H9 (cell line): ENCODE measurements around the gene SLAMF6. TPM values are rescaled to one million over a fixed set of nuclear protein-coding genes. Genes with fewer than 3 reads are reported as not detected.

Experiments
- DNase-seq: peaks from one replicate; pipeline ENCODE4 v3.0.0-alpha.2; 2017
- H2AFZ ChIP-seq: one replicate; pipeline ENCODE4 v1.6.1; 2013; ENCODE audit warnings: mild to moderate bottlenecking, low read length, control low read depth, moderate library complexity
- H2AK5ac ChIP-seq: 2 replicates; pipeline ENCODE4 v1.6.1; 2013; ENCODE audit warnings: low read length, control low read depth, mixed read lengths; ENCODE audit not compliant: insufficient read length
- H2BK120ac ChIP-seq: one replicate; pipeline ENCODE4 v1.6.1; 2013; ENCODE audit warnings: low read depth, mild to moderate bottlenecking, low read length, control low read depth, inconsistent platforms; ENCODE audit not compliant: poor library complexity, severe bottlenecking
- H2BK12ac ChIP-seq: 2 replicates; pipeline ENCODE4 v1.6.1; 2013; ENCODE audit warnings: low read length, control low read depth, mixed read lengths, low read depth; ENCODE audit not compliant: insufficient read length
- H2BK15ac ChIP-seq: 2 replicates; pipeline ENCODE4 v1.6.1; 2013; ENCODE audit warnings: low read depth, low read length, control low read depth
- H2BK20ac ChIP-seq: one replicate; pipeline ENCODE4 v1.6.1; 2013; ENCODE audit warnings: low read depth, mild to moderate bottlenecking, low read length, control low read depth, inconsistent platforms; ENCODE audit not compliant: poor library complexity, severe bottlenecking
- H2BK5ac ChIP-seq: 2 replicates; pipeline ENCODE4 v1.6.1; 2013; ENCODE audit warnings: low read length, control low read depth, mixed read lengths; ENCODE audit not compliant: insufficient read length
- H3K14ac ChIP-seq: 2 replicates; pipeline ENCODE4 v1.6.1; 2013; ENCODE audit warnings: low read length, control low read depth; ENCODE audit not compliant: insufficient read depth
- H3K18ac ChIP-seq: 2 replicates; pipeline ENCODE4 v1.6.1; 2013; ENCODE audit warnings: low read depth, mild to moderate bottlenecking, mixed read lengths, low read length, control low read depth; ENCODE audit not compliant: insufficient read length
- H3K23ac ChIP-seq: 2 replicates; pipeline ENCODE4 v1.6.1; 2013; ENCODE audit warnings: low read length, control low read depth, mixed read lengths, low read depth; ENCODE audit not compliant: insufficient read length
- H3K23me2 ChIP-seq: 2 replicates; pipeline ENCODE4 v1.6.1; 2013; ENCODE audit warnings: low read depth, mild to moderate bottlenecking, mixed read lengths, low read length, control low read depth; ENCODE audit not compliant: insufficient read length, poor library complexity, severe bottlenecking
- H3K27ac ChIP-seq: 2 replicates; pipeline ENCODE4 v1.5.1; 2013; ENCODE audit warnings: low read length, control low read depth, mixed read lengths, low read depth; ENCODE audit not compliant: insufficient read length
- H3K27me3 ChIP-seq: 2 replicates; pipeline ENCODE4 v1.6.1; 2013; ENCODE audit warnings: low read length, control low read depth, inconsistent platforms; ENCODE audit not compliant: insufficient read depth
- H3K4ac ChIP-seq: 2 replicates; pipeline ENCODE4 v1.6.1; 2013; ENCODE audit warnings: low read depth, mild to moderate bottlenecking, control low read depth, inconsistent platforms, low read length, moderate library complexity
- H3K4me1 ChIP-seq: 2 replicates; pipeline ENCODE4 v1.6.1; 2013; ENCODE audit warnings: low read length, control low read depth, inconsistent platforms; ENCODE audit not compliant: insufficient read depth
- H3K4me2 ChIP-seq: 2 replicates; pipeline ENCODE4 v1.6.1; 2013; ENCODE audit warnings: low read length, control low read depth, mixed read lengths; ENCODE audit not compliant: insufficient read length, insufficient read depth
- H3K56ac ChIP-seq: 2 replicates; pipeline ENCODE4 v1.6.1; 2013; ENCODE audit warnings: low read depth, mild to moderate bottlenecking, mixed read lengths, low read length, control low read depth; ENCODE audit not compliant: insufficient read length
- H3K79me1 ChIP-seq: 2 replicates; pipeline ENCODE4 v1.6.1; 2013; ENCODE audit warnings: low read depth, mild to moderate bottlenecking, moderate library complexity, low read length, control low read depth, inconsistent platforms; ENCODE audit not compliant: insufficient read depth, poor library complexity, severe bottlenecking
- H3K79me2 ChIP-seq: 2 replicates; pipeline ENCODE4 v1.6.1; 2013; ENCODE audit warnings: low read length, control low read depth, inconsistent platforms; ENCODE audit not compliant: insufficient read depth
- H3K9ac ChIP-seq: 2 replicates; pipeline ENCODE4 v1.6.1; 2013; ENCODE audit warnings: low read length, control low read depth, mixed read lengths; ENCODE audit not compliant: insufficient read length; ENCODE audit errors: extremely low read depth
- H3K9me3 ChIP-seq: one replicate; pipeline ENCODE4 v1.6.1; 2013; ENCODE audit warnings: low read depth, low read length, inconsistent platforms; ENCODE audit not compliant: control insufficient read depth
- H3T11ph ChIP-seq: one replicate; pipeline ENCODE4 v1.6.1; 2013; ENCODE audit warnings: mild to moderate bottlenecking, low read length, control low read depth, inconsistent platforms
- H4K20me1 ChIP-seq: one replicate; pipeline ENCODE4 v1.6.1; 2013; ENCODE audit not compliant: control insufficient read depth, insufficient read length, insufficient read depth
- H4K5ac ChIP-seq: 2 replicates; pipeline ENCODE4 v1.6.1; 2013; ENCODE audit warnings: low read depth, mild to moderate bottlenecking, mixed read lengths, low read length, control low read depth; ENCODE audit not compliant: insufficient read length
- H4K8ac ChIP-seq: replicated peaks from 2 replicates; pipeline ENCODE4 v1.6.1; 2013; ENCODE audit warnings: low read length, control low read depth, mixed read lengths, low read depth; ENCODE audit not compliant: insufficient read length
- H4K91ac ChIP-seq: 2 replicates; pipeline ENCODE4 v1.6.1; 2013; ENCODE audit warnings: low read depth, mild to moderate bottlenecking, moderate library complexity, mixed read lengths, low read length, control low read depth; ENCODE audit not compliant: insufficient read length
- H3K27ac Mint-ChIP-seq, 3 experiments: 2 replicates in 2 of 3; 3 replicates in 1 of 3; pipeline ENCODE4 v1.8.0; 2020 to 2021; ENCODE audit warnings: mixed read lengths in 3 of 3, mild to moderate bottlenecking in 1 of 3, moderate library complexity in 1 of 3
- H3K27me3 Mint-ChIP-seq: 2 replicates; pipeline ENCODE4 v1.8.0; 2021; ENCODE audit warnings: low read depth, mild to moderate bottlenecking, moderate library complexity, mixed read lengths
- H3K36me3 Mint-ChIP-seq, 3 experiments: 2 replicates in 2 of 3; 3 replicates in 1 of 3; pipeline ENCODE4 v1.8.0; 2020 to 2021; ENCODE audit warnings: low read depth in 3 of 3, mixed read lengths in 3 of 3; ENCODE audit not compliant: insufficient read depth in 1 of 3
- H3K4me1 Mint-ChIP-seq, 2 experiments: 2 replicates each; pipeline ENCODE4 v1.8.0; 2020; ENCODE audit warnings: mixed read lengths in 2 of 2
- H3K4me3 Mint-ChIP-seq, 2 experiments: 2 replicates in 1 of 2; 3 replicates in 1 of 2; pipeline ENCODE4 v1.8.0; 2020 to 2021; ENCODE audit warnings: mild to moderate bottlenecking in 2 of 2, mixed read lengths in 2 of 2, moderate library complexity in 1 of 2
- H3K9me3 Mint-ChIP-seq, 2 experiments: 2 replicates in 1 of 2; 3 replicates in 1 of 2; pipeline ENCODE4 v1.8.0; 2020; ENCODE audit warnings: mild to moderate bottlenecking in 2 of 2, mixed read lengths in 2 of 2, moderate library complexity in 1 of 2
- WGBS: extraction: QIAGEN DNeasy Blood & Tissue Kit; methylation state at CpG from one replicate; pipeline ENCODE4 v1.1.7; 2013; ENCODE audit warnings: missing lambda C conversion rate, low lambda C conversion rate, mixed read lengths; ENCODE audit not compliant: insufficient read length; ENCODE audit errors: extremely low coverage; 5-methylcytosine and 5-hydroxymethylcytosine counted together
- total RNA-seq: library from RNA; stranded (reverse); gene quantifications from 2 replicates; pipeline ENCODE4 v1.2.1, GENCODE V29; 2021
- TF ChIP-seq, protein P1 (sequence below): fragments of 200-600 bp; sonication (generic); conservative IDR thresholded peaks from 3 replicates; pipeline ENCODE4 v1.8.0; 2021; ENCODE audit warnings: antibody characterized with exemption, mild to moderate bottlenecking

Gene SLAMF6
- total RNA-seq, 1 experiment from 2014 or later = not detected

DNA sequence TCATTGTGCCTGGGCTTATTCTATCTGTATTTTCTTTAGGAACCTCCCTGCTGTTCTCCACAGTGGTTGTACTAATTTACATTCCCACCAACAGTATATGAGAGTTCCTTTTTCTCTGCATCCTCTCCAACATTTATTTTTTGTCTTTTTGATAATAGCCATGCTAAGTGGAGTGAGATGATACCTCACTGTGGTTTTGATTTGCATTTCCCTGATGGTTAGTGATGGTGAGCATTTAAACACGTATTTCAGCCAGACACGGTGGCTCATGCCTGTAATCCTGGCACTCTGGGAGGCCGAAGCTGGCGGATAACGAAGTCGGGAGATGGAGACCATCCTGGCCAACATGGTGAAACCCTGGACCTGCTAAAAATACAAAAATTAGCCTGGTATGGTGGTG, 57.9 kb downstream of the SLAMF6 start:
- Histone ChIP-seq H4K8ac (no peak overlapping the region), H3K9ac (no peak overlapping the region), H2AFZ (no peak overlapping the region), H3K56ac (no peak overlapping the region), H3K23ac (no peak overlapping the region), H4K20me1 (no peaks in the 10 kb centered on the region), H4K91ac (no peak overlapping the region), H3T11ph (no peak overlapping the region), H2BK20ac (no peak overlapping the region), H3K4me1 (no peaks in the 10 kb centered on the region), H2BK15ac (no peak overlapping the region), H3K27me3 (no peaks in the 10 kb centered on the region), H3K23me2 (no peaks in the 10 kb centered on the region), H2BK120ac (no peak overlapping the region), H3K27ac (no peak overlapping the region), H2AK5ac (no peak overlapping the region), H3K9me3 (no peaks in the 10 kb centered on the region), H4K5ac (no peak overlapping the region), H3K14ac (no peak overlapping the region), H3K4me2 (no peak overlapping the region), H2BK5ac (no peak overlapping the region), H3K79me1 (no peaks in the 10 kb centered on the region), H2BK12ac (no peak overlapping the region), H3K79me2 (no peaks in the 10 kb centered on the region), H3K4ac (no peak overlapping the region), H3K18ac (no peak overlapping the region)
- no peak overlapping the region for H3K4me3 Mint-ChIP-seq
- TF ChIP-seq, protein P1, sequence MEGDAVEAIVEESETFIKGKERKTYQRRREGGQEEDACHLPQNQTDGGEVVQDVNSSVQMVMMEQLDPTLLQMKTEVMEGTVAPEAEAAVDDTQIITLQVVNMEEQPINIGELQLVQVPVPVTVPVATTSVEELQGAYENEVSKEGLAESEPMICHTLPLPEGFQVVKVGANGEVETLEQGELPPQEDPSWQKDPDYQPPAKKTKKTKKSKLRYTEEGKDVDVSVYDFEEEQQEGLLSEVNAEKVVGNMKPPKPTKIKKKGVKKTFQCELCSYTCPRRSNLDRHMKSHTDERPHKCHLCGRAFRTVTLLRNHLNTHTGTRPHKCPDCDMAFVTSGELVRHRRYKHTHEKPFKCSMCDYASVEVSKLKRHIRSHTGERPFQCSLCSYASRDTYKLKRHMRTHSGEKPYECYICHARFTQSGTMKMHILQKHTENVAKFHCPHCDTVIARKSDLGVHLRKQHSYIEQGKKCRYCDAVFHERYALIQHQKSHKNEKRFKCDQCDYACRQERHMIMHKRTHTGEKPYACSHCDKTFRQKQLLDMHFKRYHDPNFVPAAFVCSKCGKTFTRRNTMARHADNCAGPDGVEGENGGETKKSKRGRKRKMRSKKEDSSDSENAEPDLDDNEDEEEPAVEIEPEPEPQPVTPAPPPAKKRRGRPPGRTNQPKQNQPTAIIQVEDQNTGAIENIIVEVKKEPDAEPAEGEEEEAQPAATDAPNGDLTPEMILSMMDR = no peak
- peak overlapping the region in 1 of 3 experiments; percentile 42; a peak in 1 of 7 replicates for H3K27ac Mint-ChIP-seq
- DNase-seq = no peak
- H3K4me1 Mint-ChIP-seq = peaks cover 17 to 24% of the 10 kb centered on the region in 2 experiments
- no peaks in the 10 kb centered on the region for H3K27me3 Mint-ChIP-seq
- WGBS = no CpG with 5 or more reads among the region's 6 CpGs
- H3K9me3 Mint-ChIP-seq = no peaks in the 10 kb centered on the region; a peak in 1 of 5 replicates
- no peaks in the 10 kb centered on the region for H3K36me3 Mint-ChIP-seq
